HEK293 (cell line): Measurements from ENCODE around the gene SAE1.

Experiments used
- CTCF ChIA-PET: fragments of 350-600 bp; formaldehyde crosslinking; extraction: SDS; loops from one replicate; lab custom pipeline; 2021; ENCODE audit warnings: antibody characterized with exemption; lab: Yijun Ruan, JAX
- POLR2A ChIA-PET: fragments of 300-600 bp; formaldehyde crosslinking; extraction: SDS; loops from one replicate; lab custom pipeline; 2020; ENCODE audit warnings: antibody characterized with exemption, inconsistent platforms; lab: Yijun Ruan, JAX
- H3K27ac ChIP-seq: fragments of 200-500 bp; sonication (Bioruptor generic); 2 replicates; pipeline ENCODE4 v1.5.1; 2014; ENCODE audit warnings: low read depth, low read length, control low read depth, inconsistent platforms; ENCODE audit errors: extremely low read depth
- H3K36me3 ChIP-seq, 2 experiments: fragments of 200-500 bp in 1 of 2; sonication (Bioruptor generic) in 1 of 2; 1 replicate in 1 of 2; 2 replicates in 1 of 2; pipeline ENCODE4 v1.5.1; 2014 to 2017; ENCODE audit warnings: inconsistent platforms in 2 of 2, low read length in 2 of 2; ENCODE audit not compliant: control insufficient read depth in 2 of 2, insufficient read depth in 1 of 2
- H3K4me1 ChIP-seq: fragments of 200-500 bp; sonication (Bioruptor generic); 2 replicates; pipeline ENCODE4 v1.5.1; 2014; ENCODE audit warnings: mild to moderate bottlenecking, low read length, inconsistent platforms; ENCODE audit not compliant: control insufficient read depth, insufficient read depth
- H3K4me3 ChIP-seq: 2 replicates; pipeline ENCODE4 v1.5.1; 2011; ENCODE audit warnings: low read depth, mild to moderate bottlenecking, control low read depth, low read length, moderate library complexity
- H3K9me3 ChIP-seq: fragments of 200-500 bp; sonication (Bioruptor generic); 2 replicates; pipeline ENCODE4 v1.5.1; 2014; ENCODE audit warnings: low read depth, low read length, inconsistent platforms; ENCODE audit not compliant: control insufficient read depth, insufficient read depth
- BCL6B ChIP-seq: fragments of 450-650 bp; formaldehyde crosslinking; IDR thresholded peaks from 2 replicates; pipeline ENCODE4 v1.5.1; 2017; ENCODE audit warnings: missing biosample characterization, missing genetic modification characterization
- ELK4 ChIP-seq: IDR thresholded peaks from 2 replicates; pipeline ENCODE4 v1.6.1; 2011; ENCODE audit warnings: mild to moderate bottlenecking, low read depth, low read length, borderline replicate concordance
- HOXC10 ChIP-seq: sonication (generic); formaldehyde crosslinking; IDR thresholded peaks from 2 replicates; pipeline ENCODE4 v1.8.1; 2023; ENCODE audit warnings: mild to moderate bottlenecking, missing genetic modification reagents
- KLF1 ChIP-seq: fragments of 450-650 bp; formaldehyde crosslinking; IDR thresholded peaks from 2 replicates; pipeline ENCODE4 v1.5.1; 2016; ENCODE audit warnings: missing biosample characterization, missing genetic modification characterization
- KLF10 ChIP-seq: fragments of 450-650 bp; IDR thresholded peaks from 2 replicates; pipeline ENCODE4 v1.5.1; 2018; ENCODE audit warnings: missing biosample characterization, mild to moderate bottlenecking, missing genetic modification characterization
- KLF16 ChIP-seq: fragments of 450-650 bp; formaldehyde crosslinking; IDR thresholded peaks from 2 replicates; pipeline ENCODE4 v1.5.1; 2017; ENCODE audit warnings: missing biosample characterization, missing genetic modification characterization
- MYNN ChIP-seq: fragments of 450-650 bp; formaldehyde crosslinking; IDR thresholded peaks from 2 replicates; pipeline ENCODE4 v1.5.1; 2016; ENCODE audit warnings: missing biosample characterization, missing genetic modification characterization, borderline replicate concordance
- PATZ1 ChIP-seq: fragments of 450-650 bp; formaldehyde crosslinking; IDR thresholded peaks from 2 replicates; pipeline ENCODE4 v1.5.1; 2016; ENCODE audit warnings: missing biosample characterization, missing genetic modification characterization
- YY2 ChIP-seq: fragments of 450-650 bp; formaldehyde crosslinking; IDR thresholded peaks from 2 replicates; pipeline ENCODE4 v1.5.1; 2016; ENCODE audit warnings: missing biosample characterization, missing genetic modification characterization
- ZIC2 ChIP-seq: fragments of 450-650 bp; formaldehyde crosslinking; IDR thresholded peaks from 2 replicates; pipeline ENCODE4 v1.5.1; 2016; ENCODE audit warnings: missing biosample characterization, missing genetic modification characterization
- ZNF148 ChIP-seq: fragments of 450-650 bp; formaldehyde crosslinking; IDR thresholded peaks from 2 replicates; pipeline ENCODE4 v1.5.0; 2017; ENCODE audit warnings: missing biosample characterization, missing genetic modification characterization, borderline replicate concordance
- ZNF174 ChIP-seq: fragments of 450-650 bp; formaldehyde crosslinking; IDR thresholded peaks from 2 replicates; pipeline ENCODE4 v1.5.0; 2017; ENCODE audit warnings: missing biosample characterization, mild to moderate bottlenecking, missing genetic modification characterization
- ZNF24 ChIP-seq: fragments of 450-650 bp; formaldehyde crosslinking; IDR thresholded peaks from 2 replicates; pipeline ENCODE4 v1.5.1; 2016; ENCODE audit warnings: missing biosample characterization, missing genetic modification characterization
- ZNF248 ChIP-seq: fragments of 450-650 bp; formaldehyde crosslinking; IDR thresholded peaks from 2 replicates; pipeline ENCODE4 v1.5.1; 2017; ENCODE audit warnings: missing biosample characterization, missing genetic modification characterization
- ZNF391 ChIP-seq: fragments of 450-650 bp; formaldehyde crosslinking; IDR thresholded peaks from 2 replicates; pipeline ENCODE4 v1.5.1; 2016; ENCODE audit warnings: low read depth, missing biosample characterization, missing genetic modification characterization, borderline replicate concordance
- ZNF416 ChIP-seq: fragments of 450-650 bp; formaldehyde crosslinking; IDR thresholded peaks from 2 replicates; pipeline ENCODE4 v1.5.1; 2016; ENCODE audit warnings: missing biosample characterization, missing genetic modification characterization
- ZNF518A ChIP-seq: fragments of 450-650 bp; formaldehyde crosslinking; conservative IDR thresholded peaks from 2 replicates; pipeline ENCODE4 v1.5.1; 2016; ENCODE audit warnings: low read depth, missing biosample characterization, missing genetic modification characterization
- ZNF580 ChIP-seq: fragments of 450-650 bp; formaldehyde crosslinking; IDR thresholded peaks from 2 replicates; pipeline ENCODE4 v1.5.1; 2016; ENCODE audit warnings: missing biosample characterization, missing genetic modification characterization
- ZNF596 ChIP-seq: fragments of 450-650 bp; IDR thresholded peaks from 2 replicates; pipeline ENCODE4 v1.5.0; 2018; ENCODE audit warnings: missing biosample characterization, mild to moderate bottlenecking, missing genetic modification characterization, moderate library complexity
- ZNF777 ChIP-seq: fragments of 450-650 bp; formaldehyde crosslinking; IDR thresholded peaks from 2 replicates; pipeline ENCODE4 v1.5.1; 2017; ENCODE audit warnings: missing biosample characterization, missing genetic modification characterization, borderline replicate concordance

Gene SAE1

GRCh38 chr19:47255879-47256692 is 125.5 kb downstream of the SAE1 start, which contains the start of gene CCDC9 (continued):
- TF ChIP-seq ZNF518A (tag by site-specific recombination) (peak; percentile 95), PATZ1 (tag by site-specific recombination) (peak; percentile 11; the same call in 1 of the 2 replicates), KLF1 (tag by site-specific recombination) (peak; percentile 23; the same call in 1 of the 2 replicates), ZIC2 (peak; percentile 46), ZNF596 (no peak), BCL6B (tag by site-specific recombination) (no peak), ZNF24 (tag by site-specific recombination) (no peak)
- TF ChIP-seq, all 188 proteins: peak for 39

- POLR2A ChIA-PET, result interaction anchor here (0.5 to 3.7 kb wide), 33 partner anchors 11 to 662 kb away, joined by 3 to 108 read pairs (median 5); partner anchors contain the start of genes DHX34, INAFM1, NPAS1 and SLC1A5
- no peaks in the 10 kb centered on the region for H3K9me3 ChIP-seq
- TF ChIP-seq YY2 (tag by site-specific recombination) (no peak), ZNF391 (tag by site-specific recombination) (no peak), ZNF580 (tag by site-specific recombination) (no peak), ZNF248 (no peak), ZNF777 (tag by site-specific recombination) (no peak), ZNF148 (tag by site-specific recombination) (no peak), HOXC10 (CRISPR knock-in tag) (no peak), KLF16 (peak; percentile 84), KLF10 (tag by site-specific recombination) (peak; percentile 93), ZNF416 (tag by site-specific recombination) (no peak), ZNF174 (tag by site-specific recombination) (no peak), ZIC2 (no peak), ELK4 (no peak; the same call in 1 of the 2 replicates), MYNN (tag by site-specific recombination) (no peak)
These were observed 126.2 kb downstream of the SAE1 start for GRCh38 chr19:47256693-47257410.

More at GRCh38 chr19:47256693-47257410, 126.2 kb downstream of the SAE1 start:
- H3K4me1 ChIP-seq, result peaks cover 19% of the 10 kb centered on the region
- CTCF ChIA-PET, result interaction anchor here (0.6 to 3.3 kb wide), 7 partner anchors 11 to 46 kb away, joined by 3 to 44 read pairs (median 4); no protein-coding TSS in a partner anchor
- peaks cover 10 to 32% of the 10 kb centered on the region in 2 experiments; a peak in 2 of 3 replicates for H3K36me3 ChIP-seq
- peak overlapping the region; percentile 66 for H3K27ac ChIP-seq
- peak overlapping the region; percentile 70 for H3K4me3 ChIP-seq
